ENCODE measurements around the gene IFNA17. TPM values are rescaled to one million over a fixed set of nuclear protein-coding genes. Genes with fewer than 3 reads are reported as not detected.
A peak's percentile ranks its signal among the peaks of the same experiment; 100 is the strongest.
"Not testable (repeated sequence)": the region's sequence is repeated elsewhere in the genome, so short reads cannot be mapped to it uniquely, and the experiment has no call there.

Gene IFNA17
- total RNA-seq, 2 experiments from 2014 or later, result not detected

GRCh38 chr9:21187487-21187886 is 40.5 kb downstream of the IFNA17 start, which contains the start of gene IFNA4:
IFNA4 (minus strand) TSS chr9:21187587; CDS start chr9:21187531, 56 bp downstream.
- peaks cover 12% of the 10 kb centered on the region for H3K4me1 Mint-ChIP-seq
- not testable (repeated sequence) for H3K36me3 Mint-ChIP-seq; H3K27ac Mint-ChIP-seq; H3K9me3 Mint-ChIP-seq (ENCODE audit: low read depth); H3K4me3 Mint-ChIP-seq; DNase-seq; ATAC-seq
- peaks cover 16% of the 10 kb centered on the region for H3K27me3 Mint-ChIP-seq
- CTCF ChIA-PET, result interaction anchor here (1.4 kb wide), 1 partner anchor 65 kb away, joined by 3 read pairs; no protein-coding TSS in a partner anchor

- H3K9me3 Mint-ChIP-seq (ENCODE audit: low read depth); H3K4me3 Mint-ChIP-seq; H3K27ac Mint-ChIP-seq; H3K36me3 Mint-ChIP-seq: not testable (repeated sequence)
- peaks cover 10% of the 10 kb centered on the region for H3K27me3 Mint-ChIP-seq
- CTCF ChIA-PET, result interaction anchor here (0.6 to 3.0 kb wide), 23 partner anchors 9 to 272 kb away, joined by 3 to 18 read pairs (median 5); no protein-coding TSS in a partner anchor
- ATAC-seq, result peak; percentile 93
- peak; percentile 56 for DNase-seq
- peaks cover 12% of the 10 kb centered on the region for H3K4me1 Mint-ChIP-seq
Measured at GRCh38 chr9:21182810-21183736, 44.9 kb downstream of the IFNA17 start.

Other genes with a start within 250 kb of the IFNA17 start
- 10 to 100 TPM; 10.1 to 12.9 TPM for gene HACD4, start 196.6 kb downstream of the IFNA17 start, total RNA-seq
- 1 to 10 TPM; 1.1 to 1.2 TPM for gene IFNB1, start 150.3 kb downstream of the IFNA17 start, total RNA-seq
- gene IFNW1, start 86.4 kb downstream of the IFNA17 start, total RNA-seq, result under 1 TPM in 1 of 2 experiments, not detected in 1; 0.23 TPM
- gene IFNA21, start 61.6 kb downstream of the IFNA17 start, total RNA-seq, result not detected
- not detected for gene IFNA4, start 40.6 kb downstream of the IFNA17 start, total RNA-seq
- gene IFNA7, start 26.0 kb downstream of the IFNA17 start, total RNA-seq, result not detected
- gene IFNA10, start 21.1 kb downstream of the IFNA17 start, total RNA-seq, result not detected
- not detected for gene IFNA16, start 10.9 kb downstream of the IFNA17 start, total RNA-seq
- gene IFNA14, start 11.8 kb upstream of the IFNA17 start, total RNA-seq, result not detected
- not detected for gene IFNA5, start 77.1 kb upstream of the IFNA17 start, total RNA-seq
- gene KLHL9, start 107.2 kb upstream of the IFNA17 start, total RNA-seq, result 10 to 100 TPM; 15.4 to 21.2 TPM
- not detected for gene IFNA6, start 122.7 kb upstream of the IFNA17 start, total RNA-seq
- gene IFNA13, start 139.8 kb upstream of the IFNA17 start, total RNA-seq, result not detected
- not detected for gene IFNA2, start 157.2 kb upstream of the IFNA17 start, total RNA-seq
- not detected for gene IFNA8, start 180.9 kb upstream of the IFNA17 start, total RNA-seq
- not detected for gene IFNA1, start 212.2 kb upstream of the IFNA17 start, total RNA-seq

Measured in activated CD8-positive, alpha-beta memory T cell treated with anti-CD3 and anti-CD28 coated beads, Interleukin-2, amount 10 ng/mL, durations not matched to agents 7 days and 5 days (primary cell).